Stimulated activated CD4-positive, alpha-beta T cell treated with anti-CD3 and anti-CD28 coated beads, Interleukin-2, amount 100 ng/mL, for 4 hours (primary cell): Measurements from ENCODE around the gene DOK1.

ENCODE experiments used
- DNase-seq: peaks from one replicate; pipeline ENCODE4 v3.0.0-alpha.2; 2020; ENCODE audit warnings: low read depth

Gene DOK1

DNA sequence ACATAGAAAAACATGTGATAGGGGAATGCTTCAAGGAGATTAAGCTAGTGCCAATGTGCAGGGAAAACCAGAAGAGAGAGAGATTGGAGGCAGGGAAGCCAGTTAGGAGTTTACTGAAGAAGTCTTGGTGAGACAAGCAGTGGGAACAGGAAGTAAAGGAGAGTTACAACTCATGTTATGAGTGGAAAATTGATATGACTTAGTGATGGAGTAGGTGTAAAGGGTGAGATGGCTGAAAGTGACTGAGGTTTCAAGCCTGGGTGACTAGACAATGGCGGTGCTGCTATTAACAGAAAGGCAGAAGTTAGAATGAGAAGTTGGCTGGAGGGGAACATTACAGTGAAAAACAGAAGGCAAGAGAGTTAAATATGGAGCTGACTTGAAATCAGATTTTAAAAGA is 16.5 kb downstream of the DOK1 start:
- DNase-seq: no peak

DNA sequence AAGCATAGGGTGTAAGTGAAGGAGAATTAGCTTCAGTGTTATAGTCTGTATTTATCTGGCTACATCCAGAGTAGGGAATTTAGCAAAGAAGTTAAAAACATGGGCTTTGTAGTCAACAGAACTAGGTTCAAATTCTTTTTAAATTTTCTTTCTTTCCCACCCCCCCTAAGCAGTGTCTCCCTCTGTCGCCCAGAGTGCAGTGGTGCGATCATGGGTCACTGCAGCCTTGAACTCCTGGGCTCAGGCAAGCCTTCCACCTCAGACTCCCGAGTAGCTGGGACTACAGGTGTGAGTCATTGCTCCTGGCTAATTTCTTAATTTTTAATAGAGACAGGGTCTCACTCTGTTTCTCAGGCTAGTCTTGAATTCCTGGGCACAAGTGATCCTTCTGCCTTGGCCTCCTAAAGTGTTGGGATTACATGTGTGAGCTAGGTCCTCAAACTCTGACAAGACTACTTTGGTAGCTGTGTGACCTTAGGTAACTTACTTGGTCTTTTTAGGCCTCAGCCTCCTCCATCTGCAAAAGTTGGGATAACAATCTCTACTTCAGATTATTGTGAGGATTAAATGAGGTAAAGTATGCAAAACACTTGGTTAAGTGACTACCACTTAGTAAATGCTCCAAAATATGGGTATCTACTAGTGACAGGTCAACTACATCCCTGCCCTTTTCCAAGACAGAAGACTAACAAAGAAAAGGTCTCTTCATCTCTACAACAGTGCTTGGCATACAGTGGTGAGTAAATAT is 17.8 kb downstream of the DOK1 start:
- DNase-seq: no peak

- DNase-seq: no peak
Observed at GRCh38 chr2:74573747-74574562, 19.4 kb downstream of the DOK1 start.

DNA sequence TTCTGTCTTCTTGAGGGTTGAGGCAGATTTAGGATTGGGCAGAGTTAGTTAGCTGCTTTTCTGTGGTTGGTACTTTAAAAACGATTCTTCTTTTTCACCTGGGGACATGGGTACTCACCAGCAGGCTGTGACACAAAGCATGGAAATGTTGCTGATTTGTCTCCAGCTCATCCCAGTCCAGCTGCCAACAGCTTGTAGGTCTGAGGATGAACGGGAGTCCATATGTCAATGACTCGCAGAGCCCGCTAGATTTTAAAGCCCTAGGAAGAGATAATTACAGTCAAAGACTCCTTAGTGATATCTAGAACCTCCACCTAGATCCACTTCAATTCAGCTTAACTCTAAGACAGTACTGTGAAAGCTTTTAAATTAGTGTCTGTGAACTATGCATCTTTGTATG is 20.8 kb downstream of the DOK1 start:
- DNase-seq: no peak

GRCh38 chr2:74576211-74576862 is 21.8 kb downstream of the DOK1 start:
- no peak for DNase-seq

- no peak for DNase-seq
Observed at GRCh38 chr2:74576863-74577229, 22.3 kb downstream of the DOK1 start.

DNA sequence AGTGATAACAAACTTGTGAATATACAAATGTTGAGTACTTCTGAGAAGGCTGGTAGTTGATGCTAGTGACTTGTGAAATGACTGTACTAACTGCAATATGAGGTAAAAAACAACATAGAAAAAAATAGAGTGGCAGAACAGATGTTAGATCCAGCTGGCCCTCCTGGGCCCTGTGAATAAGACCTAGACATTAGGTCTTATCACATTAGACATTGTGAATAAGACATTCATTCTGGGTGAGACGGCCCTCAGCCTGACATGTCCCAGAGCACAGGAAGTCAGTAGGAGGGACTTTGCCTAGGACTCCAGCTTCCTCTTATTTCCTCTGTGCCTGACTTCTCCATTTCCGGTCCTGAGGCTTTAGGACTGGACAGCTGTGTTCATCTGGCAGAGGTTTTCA is 22.9 kb downstream of the DOK1 start:
- no peak for DNase-seq

- no peak for DNase-seq
Observed at GRCh38 chr2:74578408-74578807, 23.9 kb downstream of the DOK1 start.

GRCh38 chr2:74581463-74581862 is 26.9 kb downstream of the DOK1 start:
- DNase-seq: no peak

- no peak for DNase-seq
Observed at GRCh38 chr2:74582184-74582583, 27.7 kb downstream of the DOK1 start.

- DNase-seq: no peak
Observed at GRCh38 chr2:74583504-74583903, 29.0 kb downstream of the DOK1 start.

- DNase-seq: no peak
Observed at GRCh38 chr2:74584088-74584645, 29.6 kb downstream of the DOK1 start.

- DNase-seq: peak; percentile 2
Observed at GRCh38 chr2:74585406-74586185, 31.1 kb downstream of the DOK1 start.

DNA sequence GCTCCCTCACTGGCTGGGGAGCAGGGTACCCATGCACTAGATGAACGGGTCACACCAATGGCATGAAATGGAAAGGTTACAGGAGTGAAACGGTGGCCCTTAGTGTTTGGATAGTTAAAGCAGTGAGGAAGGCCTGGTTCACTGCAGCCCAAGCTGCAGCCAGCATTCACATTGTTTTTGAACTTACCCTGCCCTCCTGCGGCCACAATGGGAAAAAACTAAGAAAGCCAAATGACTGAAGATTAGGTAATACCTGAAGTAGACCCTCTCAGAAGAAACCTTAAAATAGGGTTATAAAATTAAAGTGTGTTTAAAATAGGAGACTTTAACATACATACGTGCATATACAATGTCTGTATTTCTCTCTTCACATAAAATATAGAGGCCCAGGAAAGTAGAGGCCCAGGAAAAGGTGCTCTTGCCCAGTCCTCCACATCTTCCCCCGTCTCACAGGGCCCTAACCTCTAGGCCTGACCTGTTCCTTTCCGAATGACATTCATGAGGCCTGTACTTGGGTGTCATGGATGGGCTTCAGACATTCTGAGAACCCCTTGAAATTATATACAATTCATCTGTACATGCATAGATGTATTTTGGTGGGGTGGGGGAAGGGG is 33.3 kb downstream of the DOK1 start:
- DNase-seq: peak; percentile 32

GRCh38 chr2:74588664-74589063 is 34.1 kb downstream of the DOK1 start:
- no peak for DNase-seq

GRCh38 chr2:74593826-74594772 is 39.6 kb downstream of the DOK1 start:
- no peak for DNase-seq

DNA sequence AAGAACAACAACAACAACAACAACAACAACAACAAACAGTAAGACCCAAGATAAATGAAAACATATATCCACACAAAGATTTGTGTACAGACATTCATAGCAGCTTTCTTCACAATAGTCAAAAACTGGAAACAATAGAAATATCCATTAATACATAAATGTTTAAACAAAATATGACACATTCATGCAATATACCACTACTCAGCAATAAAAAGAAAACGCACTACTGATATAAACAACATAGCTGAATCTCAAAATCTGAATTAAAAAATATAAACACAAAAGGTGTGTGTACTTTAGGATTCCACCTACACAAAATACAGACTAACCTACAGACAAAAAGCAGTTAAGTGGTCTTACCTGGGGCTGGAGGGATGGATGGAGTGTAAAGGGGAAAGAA is 42.1 kb downstream of the DOK1 start:
- no peak for DNase-seq

- no peak for DNase-seq
Observed at GRCh38 chr2:74597410-74597809, 42.9 kb downstream of the DOK1 start.

DNA sequence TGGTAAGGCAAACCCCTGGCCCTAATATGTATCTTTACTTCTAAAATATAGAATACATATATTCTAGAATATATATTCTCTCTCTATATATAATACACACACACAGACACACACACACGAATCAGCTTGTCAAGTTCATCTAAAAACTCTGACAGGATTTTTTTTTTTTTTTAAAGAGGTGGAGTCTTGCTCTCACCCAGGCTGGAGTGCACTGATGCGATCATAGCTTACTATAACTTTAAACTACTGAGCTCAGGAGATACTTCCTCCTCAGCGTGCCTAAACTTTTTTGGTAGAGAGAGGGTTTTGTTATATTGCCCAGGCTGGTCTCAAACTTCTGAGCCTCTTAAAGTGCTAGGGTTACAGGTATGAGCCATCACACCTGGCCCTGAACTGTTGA is 45.2 kb downstream of the DOK1 start:
- DNase-seq: no peak

GRCh38 chr2:74602586-74603281 is 48.2 kb downstream of the DOK1 start:
- no peak for DNase-seq
